SH-SY5Y (cell line): ENCODE data around the gene PDZRN4.

ENCODE experiments used
- GATA2 ChIP-seq: IDR thresholded peaks from 2 replicates; pipeline ENCODE4 v1.6.1; 2011; ENCODE audit warnings: mild to moderate bottlenecking, low read depth, low read length
- GATA3 ChIP-seq: IDR thresholded peaks from 2 replicates; pipeline ENCODE4 v1.6.1; 2011; ENCODE audit warnings: low read depth, mild to moderate bottlenecking, low read length, moderate library complexity

GRCh38 chr12:41527534-41528116, 339.5 kb downstream of the PDZRN4 start:
- TF ChIP-seq GATA2, result no peak
- TF ChIP-seq GATA3, result no peak
